Iris pigment epithelial cell (primary cell): Measurements from ENCODE around the gene ROR1.

ENCODE experiments used
- DNase-seq: peaks from one replicate; pipeline ENCODE4 v3.0.0-alpha.2; 2011; ENCODE audit warnings: low read depth

Gene ROR1

GRCh38 chr1:63824451-63824850, 50.6 kb downstream of the ROR1 start:
- DNase-seq, result no peak

GRCh38 chr1:63825111-63825510, 51.3 kb downstream of the ROR1 start:
- no peak for DNase-seq

- peak; percentile 67 for DNase-seq
These were observed 52.5 kb downstream of the ROR1 start for GRCh38 chr1:63826246-63826861.

GRCh38 chr1:63827411-63828321, 53.8 kb downstream of the ROR1 start:
- DNase-seq, result peak; percentile 52

GRCh38 chr1:63828322-63829044, 54.7 kb downstream of the ROR1 start:
- DNase-seq, result no peak

- DNase-seq, result peak; percentile 53
These were observed 55.8 kb downstream of the ROR1 start for GRCh38 chr1:63829349-63830327.

GRCh38 chr1:63831409-63831808, 57.6 kb downstream of the ROR1 start:
- DNase-seq, result no peak

GRCh38 chr1:63833363-63834119, 59.7 kb downstream of the ROR1 start:
- DNase-seq, result no peak

- peak; percentile 53 for DNase-seq
These were observed 61.3 kb downstream of the ROR1 start for GRCh38 chr1:63835128-63835527.

GRCh38 chr1:63836374-63836773, 62.6 kb downstream of the ROR1 start:
- DNase-seq, result no peak

GRCh38 chr1:63836830-63837229, 63.0 kb downstream of the ROR1 start:
- DNase-seq, result no peak

- no peak for DNase-seq
These were observed 69.2 kb downstream of the ROR1 start for GRCh38 chr1:63843010-63843409.

- no peak for DNase-seq
These were observed 70.1 kb downstream of the ROR1 start for GRCh38 chr1:63843884-63844283.

- no peak for DNase-seq
These were observed 71.5 kb downstream of the ROR1 start for GRCh38 chr1:63845346-63845745.

- no peak for DNase-seq
These were observed 73.6 kb downstream of the ROR1 start for GRCh38 chr1:63847308-63847910.

GRCh38 chr1:63848733-63849132, 74.9 kb downstream of the ROR1 start:
- DNase-seq, result no peak

- DNase-seq, result no peak
These were observed 75.3 kb downstream of the ROR1 start for GRCh38 chr1:63849149-63849548.

- no peak for DNase-seq
These were observed 80.3 kb downstream of the ROR1 start for GRCh38 chr1:63854091-63854490.

- no peak for DNase-seq
These were observed 82.1 kb downstream of the ROR1 start for GRCh38 chr1:63855942-63856341.

- no peak for DNase-seq
These were observed 83.1 kb downstream of the ROR1 start for GRCh38 chr1:63856924-63857323.
